Panc1 (cell line): Measurements from ENCODE around the gene NCAPD2. TPM values are rescaled to one million over a fixed set of nuclear protein-coding genes. Genes with fewer than 3 reads are reported as not detected.

Source experiments
- ATAC-seq: fragments of 200-7000 bp; cut with Tn5 transposase; 2 replicates; pipeline ENCODE4 v1.9.1; 2020; ENCODE audit warnings: mild to moderate bottlenecking, moderate library complexity
- BruUV-seq: library from RNA; stranded (reverse); fragments of 400-500 nt; replicated peaks from 2 replicates; lab custom pipeline; 2021; lab: Mats Ljungman, UMichigan
- CTCF ChIA-PET: fragments of 300-600 bp; sonication (Branson Sonifier 250); formaldehyde crosslinking; loops from one replicate; lab custom pipeline; 2022; ENCODE audit warnings: antibody characterized with exemption; lab: Charles Lee
- POLR2A ChIA-PET: fragments of 300-600 bp; sonication (Branson Sonifier 250); formaldehyde crosslinking; loops from one replicate; lab custom pipeline; 2022; ENCODE audit warnings: antibody characterized with exemption; lab: Charles Lee
- DNase-seq: peaks from one replicate; pipeline ENCODE4 v3.0.0-alpha.2; 2010; ENCODE audit warnings: low read depth, low spot score
- H3K27ac ChIP-seq: 2 replicates; pipeline ENCODE4 v1.5.1; 2011; ENCODE audit warnings: mild to moderate bottlenecking, low read length, inconsistent platforms
- H3K27me3 ChIP-seq: fragments of 200-500 bp; sonication (Bioruptor generic); 2 replicates; pipeline ENCODE4 v1.6.0; 2014; ENCODE audit warnings: low read length, inconsistent platforms; ENCODE audit not compliant: control insufficient read depth, insufficient read depth
- H3K36me3 ChIP-seq: fragments of 200-500 bp; sonication (Bioruptor generic); 2 replicates; pipeline ENCODE4 v1.5.1; 2014; ENCODE audit warnings: inconsistent platforms, mild to moderate bottlenecking, low read length, moderate library complexity; ENCODE audit not compliant: control insufficient read depth, insufficient read depth
- H3K4me1 ChIP-seq: 2 replicates; pipeline ENCODE4 v1.5.1; 2011; ENCODE audit warnings: inconsistent platforms, mild to moderate bottlenecking, low read length, moderate library complexity; ENCODE audit not compliant: control insufficient read depth, insufficient read depth
- H3K4me3 ChIP-seq, 2 experiments: 2 replicates each; pipeline ENCODE4 v1.5.1; 2011 to 2012; ENCODE audit warnings: low read depth in 2 of 2, low read length in 2 of 2, mild to moderate bottlenecking in 2 of 2, inconsistent platforms in 1 of 2, moderate library complexity in 1 of 2
- H3K9me3 ChIP-seq: fragments of 200-500 bp; sonication (Bioruptor generic); 2 replicates; pipeline ENCODE4 v1.5.1; 2014; ENCODE audit warnings: low read depth, mild to moderate bottlenecking, inconsistent platforms, low read length, moderate library complexity; ENCODE audit not compliant: control insufficient read depth, insufficient read depth
- CTCF ChIP-seq: fragments of 450-650 bp; IDR thresholded peaks from 2 replicates; pipeline ENCODE4 v1.5.1; 2017; ENCODE audit warnings: mild to moderate bottlenecking
- POLR2AphosphoS5 ChIP-seq: IDR thresholded peaks from 2 replicates; pipeline ENCODE4 v1.6.1; 2012; ENCODE audit warnings: mild to moderate bottlenecking, low read depth, low read length, moderate library complexity
- REST ChIP-seq, 2 experiments: IDR thresholded peaks; 2 replicates each; pipeline ENCODE4 v1.6.1; 2011 to 2012; ENCODE audit warnings: low read depth in 2 of 2, control low read depth in 1 of 2, low read length in 1 of 2, mild to moderate bottlenecking in 1 of 2, moderate library complexity in 1 of 2; ENCODE audit not compliant: insufficient read depth in 1 of 2
- SIN3A ChIP-seq: IDR thresholded peaks from 2 replicates; pipeline ENCODE4 v1.6.1; 2012; ENCODE audit warnings: low read depth, mild to moderate bottlenecking, low read length, moderate library complexity, borderline replicate concordance; ENCODE audit not compliant: insufficient read depth
- TCF7L2 ChIP-seq: IDR thresholded peaks from 2 replicates; pipeline ENCODE4 v1.6.1; 2011; ENCODE audit warnings: mild to moderate bottlenecking, low read depth, low read length, inconsistent platforms
- in situ Hi-C: cut with HindIII; loops from 2 replicates; pipeline ENCODE4 v1.10.0; 2016; ENCODE audit warnings: low sequenced_read_pairs, low pct_unique_long_range_greater_than_20kb
- intact Hi-C: fragments of 100-400 bp; cut with micrococcal nuclease; formaldehyde crosslinking; loops from one replicate; pipeline ENCODE4 v1.10.0; 2022; ENCODE audit not compliant: unreplicated experiment
- total RNA-seq: library from RNA; stranded (reverse); gene quantifications from one replicate; pipeline ENCODE4 v1.2.1, GENCODE V29; 2021; ENCODE audit not compliant: unreplicated experiment

NCAPD2 gene
- total RNA-seq, 1 experiment from 2014 or later: 80.3 TPM

DNA sequence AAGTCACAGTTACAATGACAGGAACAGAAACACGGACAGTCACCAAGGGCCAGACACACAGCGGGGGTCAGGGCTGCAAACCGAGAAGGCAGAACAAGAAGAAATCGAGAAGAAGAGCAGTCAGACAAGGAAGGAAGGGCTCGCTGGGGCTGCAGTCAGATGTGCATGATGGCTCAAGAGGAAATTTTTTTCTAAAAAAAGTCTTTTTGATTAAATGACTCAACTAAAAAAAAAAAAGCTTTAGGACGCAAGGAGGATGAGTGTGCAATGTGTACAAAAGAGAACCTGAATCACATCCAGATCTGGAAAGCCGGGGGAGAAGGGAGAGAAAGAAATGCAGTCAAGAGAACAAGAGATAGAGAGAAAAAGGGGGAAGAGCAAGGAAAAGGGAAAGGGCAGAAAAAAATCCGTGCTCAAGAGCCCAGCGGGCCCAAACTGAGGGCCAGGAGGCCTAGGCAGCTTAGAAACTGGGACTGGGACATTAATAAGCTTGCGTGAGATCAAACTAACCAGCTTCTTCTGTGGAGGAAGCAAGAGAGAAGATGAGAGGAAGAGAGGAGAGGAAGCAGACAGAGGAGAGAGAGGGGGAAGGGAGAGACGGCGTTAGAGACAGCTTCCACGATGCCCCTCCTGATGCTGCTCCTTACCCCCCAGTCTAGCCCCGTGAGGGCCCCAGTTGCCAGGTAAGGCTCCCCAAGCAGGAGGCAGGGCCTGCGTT is 55.2 kb downstream of the NCAPD2 start:
- Histone ChIP-seq H3K4me3 (no peak overlapping the region), H3K27ac (no peak overlapping the region), H3K27me3 (no peaks in the 10 kb centered on the region), H3K36me3 (no peaks in the 10 kb centered on the region), H3K4me1 (no peaks in the 10 kb centered on the region), H3K9me3 (no peaks in the 10 kb centered on the region)
- TF ChIP-seq TCF7L2 (no peak), CTCF (no peak), POLR2AphosphoS5 (no peak), SIN3A (no peak), REST (IDR thresholded peaks at IDR 0.05; ENCODE audit: insufficient read depth in 1 of 2, low read depth in 2 of 2, low read length in 1 of 2) (no peak)
- ChIA-PET POLR2A (no interaction called here), CTCF (no interaction called here)
- BruUV-seq: no TSS peak
- in situ Hi-C loops (no loop called here), intact Hi-C loops (no loop called here)
- DNase-seq (no peak), ATAC-seq (no peak)

DNA sequence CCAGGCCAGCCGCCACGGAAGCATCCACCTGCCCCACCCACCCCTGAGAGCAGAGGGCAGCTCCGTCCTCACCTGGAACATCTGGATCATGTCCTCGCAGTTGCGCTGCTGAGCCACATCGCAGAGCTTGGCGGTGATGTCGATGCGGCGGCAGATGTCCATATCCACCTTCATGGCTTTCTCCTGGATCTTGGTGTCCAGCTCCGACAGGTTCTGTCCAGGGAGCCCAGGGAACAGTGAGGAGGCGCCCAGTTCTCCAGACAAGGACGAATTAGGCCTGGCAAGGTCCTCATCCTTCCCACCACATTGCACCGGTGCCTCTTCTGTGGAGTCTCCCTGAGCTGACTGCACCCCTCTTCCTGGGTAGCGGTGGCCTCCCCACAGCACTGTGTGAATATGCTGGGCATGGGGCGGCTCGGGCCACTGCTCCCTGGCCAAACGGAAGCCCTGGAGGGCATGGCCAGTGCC is 55.8 kb downstream of the NCAPD2 start:
- ChIA-PET POLR2A (no interaction called here), CTCF (no interaction called here)
- DNase-seq: no peak
- Histone ChIP-seq H3K4me3 (no peak overlapping the region), H3K9me3 (no peaks in the 10 kb centered on the region), H3K27ac (no peak overlapping the region), H3K4me1 (no peaks in the 10 kb centered on the region), H3K27me3 (no peaks in the 10 kb centered on the region), H3K36me3 (no peaks in the 10 kb centered on the region)
- ATAC-seq: no peak
- intact Hi-C loops: no loop called here
- in situ Hi-C loops: no loop called here
- TF ChIP-seq REST (IDR thresholded peaks at IDR 0.05; ENCODE audit: insufficient read depth in 1 of 2, low read depth in 2 of 2, low read length in 1 of 2): no peak
- no peak for TF ChIP-seq SIN3A
- no peak for TF ChIP-seq TCF7L2
- TF ChIP-seq CTCF: no peak
- no peak for TF ChIP-seq POLR2AphosphoS5
- no TSS peak for BruUV-seq
